GM12878 (cell line): ENCODE measurements around the gene SETD1B. TPM values are rescaled to one million over a fixed set of nuclear protein-coding genes. Genes with fewer than 3 reads are reported as not detected.

Source experiments
- ATAC-seq: fragments of 200-7000 bp; cut with Tn5 transposase; 3 replicates; pipeline ENCODE4 v1.9.1; 2020; ENCODE audit warnings: mild to moderate bottlenecking, moderate library complexity
- BruUV-seq: library from RNA; stranded (reverse); fragments of 400-500 nt; replicated peaks from 2 replicates; lab custom pipeline; 2021; lab: Mats Ljungman, UMichigan
- CTCF ChIA-PET: fragments of 300-600 bp; sonication (Branson Sonifier 250); formaldehyde crosslinking; extraction: SDS; loops from one replicate; lab custom pipeline; 2021; ENCODE audit warnings: inconsistent platforms; lab: Yijun Ruan, JAX
- POLR2A ChIA-PET: fragments of 350-600 bp; formaldehyde crosslinking; extraction: SDS; loops from one replicate; lab custom pipeline; 2021; ENCODE audit warnings: inconsistent platforms; lab: Charles Lee
- RAD21 ChIA-PET: fragments of 300-600 bp; sonication (Branson Sonifier 250); formaldehyde crosslinking; loops from one replicate; lab custom pipeline; 2023; ENCODE audit warnings: antibody characterized with exemption; ENCODE audit not compliant: unreplicated experiment; lab: Charles Lee
- SMC1A ChIA-PET: fragments of 300-600 bp; sonication (Branson Sonifier 250); formaldehyde crosslinking; loops from one replicate; lab custom pipeline; 2023; ENCODE audit not compliant: unreplicated experiment, uncharacterized antibody; lab: Charles Lee
- DNase-seq: peaks from one replicate; pipeline ENCODE4 v3.0.0-alpha.2; 2011; ENCODE audit warnings: low read depth, low spot score
- FAIRE-seq: peaks from 3 replicates; lab custom pipeline; 2011; peaks lifted over from hg19 to GRCh38; lab: Jason Lieb, UNC
- H2AFZ ChIP-seq: 2 replicates; pipeline ENCODE4 v1.6.0; 2011; ENCODE audit warnings: low read depth, low read length, control low read depth; ENCODE audit not compliant: control insufficient read depth
- H3K27ac ChIP-seq: 2 replicates; pipeline ENCODE4 v1.5.1; 2011; ENCODE audit warnings: control low read depth; ENCODE audit not compliant: control insufficient read depth, insufficient read depth
- H3K27me3 ChIP-seq, 2 experiments: replicated peaks in 1 of 2; 2 replicates each; pipeline versions ENCODE4 v1.6.0 to v1.6.1; 2011; ENCODE audit warnings: low read length in 1 of 2; ENCODE audit not compliant: control insufficient read depth in 2 of 2, insufficient read depth in 2 of 2
- H3K36me3 ChIP-seq, 2 experiments: 2 replicates each; pipeline ENCODE4 v1.5.1; 2011; ENCODE audit warnings: low read length in 1 of 2; ENCODE audit not compliant: control insufficient read depth in 2 of 2, insufficient read depth in 2 of 2
- H3K4me1 ChIP-seq: 2 replicates; pipeline ENCODE4 v1.6.1; 2011; ENCODE audit warnings: mild to moderate bottlenecking, low read length, moderate library complexity, mixed read lengths; ENCODE audit not compliant: control insufficient read depth, insufficient read depth
- H3K4me2 ChIP-seq: 2 replicates; pipeline ENCODE4 v1.6.0; 2011; ENCODE audit warnings: control low read depth; ENCODE audit not compliant: control insufficient read depth, insufficient read depth
- H3K4me3 ChIP-seq: fragments of 200-600 bp; sonication (generic); 2 replicates; pipeline ENCODE4 v1.5.1; 2016
- H3K79me2 ChIP-seq: 2 replicates; pipeline ENCODE4 v1.6.0; 2011; ENCODE audit warnings: low read length; ENCODE audit not compliant: control insufficient read depth, insufficient read depth
- H3K9ac ChIP-seq: 2 replicates; pipeline ENCODE4 v1.8.0; 2011; ENCODE audit warnings: low read length, control low read depth, mixed read lengths; ENCODE audit not compliant: control insufficient read depth, insufficient read depth
- H3K9me3 ChIP-seq: replicated peaks from 3 replicates; pipeline ENCODE4 v1.5.1; 2011; ENCODE audit warnings: mild to moderate bottlenecking, low read length; ENCODE audit not compliant: control insufficient read depth, insufficient read depth
- H4K20me1 ChIP-seq: 2 replicates; pipeline ENCODE4 v1.6.0; 2011; ENCODE audit not compliant: control insufficient read depth, insufficient read depth
- BCL11A ChIP-seq: IDR thresholded peaks from 2 replicates; pipeline ENCODE4 v1.6.1; 2011; ENCODE audit warnings: low read depth, low read length
- BRCA1 ChIP-seq: IDR thresholded peaks from 2 replicates; pipeline ENCODE4 v1.6.1; 2011; ENCODE audit warnings: low read depth, low read length, improper control_type of control experiment
- GATAD2B ChIP-seq: fragments of 450-650 bp; conservative IDR thresholded peaks from 2 replicates; pipeline ENCODE4 v1.6.1; 2017; ENCODE audit warnings: low read depth, mild to moderate bottlenecking, moderate library complexity
- HDAC6 ChIP-seq: fragments of 200-600 bp; sonication (generic); IDR thresholded peaks from one replicate; pipeline ENCODE4 v1.8.0; 2017; ENCODE audit warnings: antibody characterized with exemption; ENCODE audit not compliant: unreplicated experiment
- NFYB ChIP-seq: IDR thresholded peaks from 2 replicates; pipeline ENCODE4 v1.6.1; 2011; ENCODE audit warnings: low read depth, mild to moderate bottlenecking, low read length, improper control_type of control experiment, moderate library complexity; ENCODE audit not compliant: insufficient read depth
- WRNIP1 ChIP-seq: IDR thresholded peaks from 2 replicates; pipeline ENCODE4 v1.6.1; 2011; ENCODE audit warnings: low read depth, low read length, improper control_type of control experiment, borderline replicate concordance
- ZNF24 ChIP-seq: fragments of 450-650 bp; IDR thresholded peaks from 2 replicates; pipeline ENCODE4 v1.6.1; 2017; ENCODE audit warnings: antibody characterized with exemption, mild to moderate bottlenecking
- WGBS: methylation state at CpG from one replicate; pipeline ENCODE4 v1.1.6; 2016; ENCODE audit warnings: low lambda C conversion rate; ENCODE audit not compliant: insufficient replicate concordance, insufficient coverage; ENCODE audit errors: missing lambda C conversion rate; 5-methylcytosine and 5-hydroxymethylcytosine counted together
- in situ Hi-C: fragments of 300-500 bp; cut with MboI; formaldehyde crosslinking; loops from 9 replicates; pipeline ENCODE4 v1.14.3; 2018; ENCODE audit warnings: mixed read lengths
- intact Hi-C: fragments of 100-400 bp; cut with micrococcal nuclease; formaldehyde crosslinking; loops from one replicate; pipeline ENCODE4 v1.14.2; 2022; ENCODE audit not compliant: unreplicated experiment
- polyA plus RNA-seq, 11 experiments: library from polyadenylated mRNA; depleted of rRNA in 4 of 11; unstranded in 6 of 11; stranded (reverse) in 5 of 11; fragments of >200 nt; fragmentation: Nextera tagmentation in 4 of 11; fragmentation: Illumina TruSeq in 1 of 11; extraction: Ambion mirVana in 4 of 11; extraction: Trizol in 1 of 11; gene quantifications; 1 replicate in 1 of 11; 2 replicates in 10 of 11; pipeline versions ENCODE4 v1.2.1 to v1.2.3, GENCODE V29; 2011 to 2016; ENCODE audit warnings: inconsistent platforms in 2 of 11, missing spikeins in 2 of 11, low read depth in 1 of 11
- total RNA-seq, 4 experiments: library from RNA; depleted of rRNA in 3 of 4; stranded (reverse); fragments of >200 nt in 3 of 4; fragmentation: Illumina TruSeq in 1 of 4; extraction: Trizol in 1 of 4; gene quantifications; 2 replicates each; pipeline versions ENCODE4 v1.2.1 to v1.2.3, GENCODE V29; 2013 to 2021
- TF ChIP-seq, protein P1 (sequence below): fragments of 450-650 bp; IDR thresholded peaks from 2 replicates; pipeline ENCODE4 v1.6.1; 2016; ENCODE audit warnings: mild to moderate bottlenecking
- TF ChIP-seq, protein P2 (sequence below): fragments of 450-650 bp; IDR thresholded peaks from 2 replicates; pipeline ENCODE4 v1.6.1; 2017; ENCODE audit warnings: mild to moderate bottlenecking
- TF ChIP-seq, protein P3 (sequence below): fragments of 450-650 bp; IDR thresholded peaks from 2 replicates; pipeline ENCODE4 v1.6.1; 2017; ENCODE audit warnings: antibody characterized with exemption, mild to moderate bottlenecking, moderate library complexity
- TF ChIP-seq, protein P4 (sequence below): IDR thresholded peaks from 2 replicates; pipeline ENCODE4 v1.6.1; 2011; ENCODE audit warnings: borderline replicate concordance, low read depth, mild to moderate bottlenecking, moderate library complexity, mixed read lengths, low read length; ENCODE audit not compliant: insufficient read depth; ENCODE audit errors: extremely low read length
- TF ChIP-seq, protein P5 (sequence below): fragments of 450-650 bp; IDR thresholded peaks from 2 replicates; pipeline ENCODE4 v1.6.1; 2016; ENCODE audit warnings: mild to moderate bottlenecking

SETD1B gene
- total and polyA plus RNA-seq, 10 of the 15 experiments (the other 5 are each of a cell fraction or from before 2014, with no cell fraction given), result 0.50 to 17.3 (median 1.6) TPM

DNA sequence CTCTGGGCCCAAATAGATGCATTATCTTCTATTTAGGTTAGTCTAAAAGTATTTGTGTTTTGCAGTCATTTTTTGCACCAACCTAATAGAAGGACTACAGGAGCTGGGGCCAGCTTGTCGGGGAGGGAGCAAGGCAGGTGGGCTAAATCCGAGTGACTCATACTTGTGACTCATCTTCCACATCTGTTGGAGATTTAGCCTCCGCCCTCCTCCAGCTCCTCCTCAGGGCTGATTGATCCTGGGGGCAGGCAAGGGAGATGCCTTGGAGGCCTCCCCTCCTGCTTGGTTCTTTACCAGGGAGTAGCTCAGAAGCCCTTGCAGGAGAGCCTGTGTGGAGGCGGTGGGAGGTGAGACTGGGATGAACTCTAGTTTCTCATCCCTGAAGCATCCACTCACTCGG, 38.2 kb upstream of the SETD1B start (continued):
- no peak for TF ChIP-seq ZNF24

DNA sequence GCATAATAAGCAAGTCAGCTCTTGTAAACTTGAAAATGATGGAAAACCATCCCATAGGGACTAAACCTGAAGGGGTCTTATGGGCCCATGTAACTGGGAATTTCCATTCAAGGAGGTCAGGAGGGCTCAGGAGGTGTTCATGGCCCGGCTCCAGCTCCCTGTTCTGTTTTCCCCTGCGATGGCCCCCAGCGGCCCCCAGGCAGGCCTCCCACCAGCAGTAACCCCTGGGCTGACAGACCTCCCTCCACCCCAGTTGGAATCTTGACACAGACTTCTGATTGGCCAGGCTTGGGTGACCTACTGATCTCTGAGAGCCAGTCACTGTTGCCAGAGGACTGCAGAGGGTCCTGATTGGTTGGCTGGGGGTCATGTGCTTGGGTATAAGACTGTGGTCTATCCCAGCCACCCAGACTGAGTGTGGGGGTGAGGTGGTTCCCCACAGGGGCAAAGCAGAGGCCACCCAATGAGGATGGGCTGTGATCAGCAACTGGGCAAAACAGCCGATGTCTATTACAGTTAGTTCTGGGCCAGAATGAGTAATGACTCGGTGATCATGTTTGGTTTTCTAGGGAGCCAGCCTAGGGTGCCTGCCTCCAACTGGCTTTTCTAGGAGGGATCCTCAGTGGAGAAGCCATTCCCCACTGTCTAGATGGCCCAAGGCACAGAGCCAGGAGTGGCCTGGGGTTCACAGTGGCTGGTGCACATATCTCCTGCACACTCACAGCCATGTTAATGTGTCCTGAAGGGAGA, 37.3 kb upstream of the SETD1B start:
- no peaks in the 10 kb centered on the region for H3K27me3 ChIP-seq
- DNase-seq, result no peak
- H3K79me2 ChIP-seq, result no peaks in the 10 kb centered on the region
- SMC1A ChIA-PET, result interaction anchor here (1.0 to 1.7 kb wide), 3 partner anchors 65 to 289 kb away, joined by 3 to 5 read pairs (median 3); no protein-coding TSS in a partner anchor
- in situ Hi-C loops, result loop anchor here (5.0 kb wide), 1 partner anchor 64 kb away; no protein-coding TSS in a partner anchor
- RAD21 ChIA-PET, result no interaction called here
- no TSS peak for BruUV-seq
- FAIRE-seq, result no peak
- H4K20me1 ChIP-seq, result no peaks in the 10 kb centered on the region
- CTCF ChIA-PET, result interaction anchor here (1.5 to 2.1 kb wide), 2 partner anchors 28 to 46 kb away, joined by 4 to 9 read pairs; no protein-coding TSS in a partner anchor
- H3K4me3 ChIP-seq, result no peak overlapping the region
- H3K4me1 ChIP-seq, result no peaks in the 10 kb centered on the region
- 98% methylated on average over 5 of the region's 5 CpGs for WGBS
- no peak overlapping the region for H3K4me2 ChIP-seq
- H3K9ac ChIP-seq, result no peak overlapping the region
- H3K36me3 ChIP-seq, result no peaks in the 10 kb centered on the region; a peak in 1 of 4 replicates
- H3K9me3 ChIP-seq, result no peaks in the 10 kb centered on the region
- H3K27ac ChIP-seq, result no peak overlapping the region
- no peak overlapping the region for H2AFZ ChIP-seq
- POLR2A ChIA-PET, result interaction anchor here (1.0 kb wide), 1 partner anchor 27 kb away, joined by 4 read pairs; the partner anchor contains the start of gene RHOF
- ATAC-seq, result peak; percentile 58
- intact Hi-C loops, result no loop called here
- TF ChIP-seq, protein P1, sequence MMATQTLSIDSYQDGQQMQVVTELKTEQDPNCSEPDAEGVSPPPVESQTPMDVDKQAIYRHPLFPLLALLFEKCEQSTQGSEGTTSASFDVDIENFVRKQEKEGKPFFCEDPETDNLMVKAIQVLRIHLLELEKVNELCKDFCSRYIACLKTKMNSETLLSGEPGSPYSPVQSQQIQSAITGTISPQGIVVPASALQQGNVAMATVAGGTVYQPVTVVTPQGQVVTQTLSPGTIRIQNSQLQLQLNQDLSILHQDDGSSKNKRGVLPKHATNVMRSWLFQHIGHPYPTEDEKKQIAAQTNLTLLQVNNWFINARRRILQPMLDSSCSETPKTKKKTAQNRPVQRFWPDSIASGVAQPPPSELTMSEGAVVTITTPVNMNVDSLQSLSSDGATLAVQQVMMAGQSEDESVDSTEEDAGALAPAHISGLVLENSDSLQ, result no peak
- TF ChIP-seq, protein P2, sequence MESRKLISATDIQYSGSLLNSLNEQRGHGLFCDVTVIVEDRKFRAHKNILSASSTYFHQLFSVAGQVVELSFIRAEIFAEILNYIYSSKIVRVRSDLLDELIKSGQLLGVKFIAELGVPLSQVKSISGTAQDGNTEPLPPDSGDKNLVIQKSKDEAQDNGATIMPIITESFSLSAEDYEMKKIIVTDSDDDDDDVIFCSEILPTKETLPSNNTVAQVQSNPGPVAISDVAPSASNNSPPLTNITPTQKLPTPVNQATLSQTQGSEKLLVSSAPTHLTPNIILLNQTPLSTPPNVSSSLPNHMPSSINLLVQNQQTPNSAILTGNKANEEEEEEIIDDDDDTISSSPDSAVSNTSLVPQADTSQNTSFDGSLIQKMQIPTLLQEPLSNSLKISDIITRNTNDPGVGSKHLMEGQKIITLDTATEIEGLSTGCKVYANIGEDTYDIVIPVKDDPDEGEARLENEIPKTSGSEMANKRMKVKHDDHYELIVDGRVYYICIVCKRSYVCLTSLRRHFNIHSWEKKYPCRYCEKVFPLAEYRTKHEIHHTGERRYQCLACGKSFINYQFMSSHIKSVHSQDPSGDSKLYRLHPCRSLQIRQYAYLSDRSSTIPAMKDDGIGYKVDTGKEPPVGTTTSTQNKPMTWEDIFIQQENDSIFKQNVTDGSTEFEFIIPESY, result no peak
- TF ChIP-seq HDAC6 (no peak), GATAD2B (no peak), WRNIP1 (no peak), NFYB (peak; percentile 91), BRCA1 (no peak), BCL11A (no peak)
- TF ChIP-seq, protein P3, sequence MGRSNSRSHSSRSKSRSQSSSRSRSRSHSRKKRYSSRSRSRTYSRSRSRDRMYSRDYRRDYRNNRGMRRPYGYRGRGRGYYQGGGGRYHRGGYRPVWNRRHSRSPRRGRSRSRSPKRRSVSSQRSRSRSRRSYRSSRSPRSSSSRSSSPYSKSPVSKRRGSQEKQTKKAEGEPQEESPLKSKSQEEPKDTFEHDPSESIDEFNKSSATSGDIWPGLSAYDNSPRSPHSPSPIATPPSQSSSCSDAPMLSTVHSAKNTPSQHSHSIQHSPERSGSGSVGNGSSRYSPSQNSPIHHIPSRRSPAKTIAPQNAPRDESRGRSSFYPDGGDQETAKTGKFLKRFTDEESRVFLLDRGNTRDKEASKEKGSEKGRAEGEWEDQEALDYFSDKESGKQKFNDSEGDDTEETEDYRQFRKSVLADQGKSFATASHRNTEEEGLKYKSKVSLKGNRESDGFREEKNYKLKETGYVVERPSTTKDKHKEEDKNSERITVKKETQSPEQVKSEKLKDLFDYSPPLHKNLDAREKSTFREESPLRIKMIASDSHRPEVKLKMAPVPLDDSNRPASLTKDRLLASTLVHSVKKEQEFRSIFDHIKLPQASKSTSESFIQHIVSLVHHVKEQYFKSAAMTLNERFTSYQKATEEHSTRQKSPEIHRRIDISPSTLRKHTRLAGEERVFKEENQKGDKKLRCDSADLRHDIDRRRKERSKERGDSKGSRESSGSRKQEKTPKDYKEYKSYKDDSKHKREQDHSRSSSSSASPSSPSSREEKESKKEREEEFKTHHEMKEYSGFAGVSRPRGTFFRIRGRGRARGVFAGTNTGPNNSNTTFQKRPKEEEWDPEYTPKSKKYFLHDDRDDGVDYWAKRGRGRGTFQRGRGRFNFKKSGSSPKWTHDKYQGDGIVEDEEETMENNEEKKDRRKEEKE, result no peak
- TF ChIP-seq, protein P4, sequence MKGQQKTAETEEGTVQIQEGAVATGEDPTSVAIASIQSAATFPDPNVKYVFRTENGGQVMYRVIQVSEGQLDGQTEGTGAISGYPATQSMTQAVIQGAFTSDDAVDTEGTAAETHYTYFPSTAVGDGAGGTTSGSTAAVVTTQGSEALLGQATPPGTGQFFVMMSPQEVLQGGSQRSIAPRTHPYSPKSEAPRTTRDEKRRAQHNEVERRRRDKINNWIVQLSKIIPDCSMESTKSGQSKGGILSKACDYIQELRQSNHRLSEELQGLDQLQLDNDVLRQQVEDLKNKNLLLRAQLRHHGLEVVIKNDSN, result peak; percentile 51
- TF ChIP-seq, protein P5, sequence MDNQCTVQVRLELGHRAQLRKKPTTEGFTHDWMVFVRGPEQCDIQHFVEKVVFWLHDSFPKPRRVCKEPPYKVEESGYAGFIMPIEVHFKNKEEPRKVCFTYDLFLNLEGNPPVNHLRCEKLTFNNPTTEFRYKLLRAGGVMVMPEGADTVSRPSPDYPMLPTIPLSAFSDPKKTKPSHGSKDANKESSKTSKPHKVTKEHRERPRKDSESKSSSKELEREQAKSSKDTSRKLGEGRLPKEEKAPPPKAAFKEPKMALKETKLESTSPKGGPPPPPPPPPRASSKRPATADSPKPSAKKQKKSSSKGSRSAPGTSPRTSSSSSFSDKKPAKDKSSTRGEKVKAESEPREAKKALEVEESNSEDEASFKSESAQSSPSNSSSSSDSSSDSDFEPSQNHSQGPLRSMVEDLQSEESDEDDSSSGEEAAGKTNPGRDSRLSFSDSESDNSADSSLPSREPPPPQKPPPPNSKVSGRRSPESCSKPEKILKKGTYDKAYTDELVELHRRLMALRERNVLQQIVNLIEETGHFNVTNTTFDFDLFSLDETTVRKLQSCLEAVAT, result no peak
